GM21360 (cell line): Measurements from ENCODE around the gene TTC21B.
"Not testable (repeated sequence)": the region's sequence is repeated elsewhere in the genome, so short reads cannot be mapped to it uniquely, and the experiment has no call there.

Source experiments
- ATAC-seq: cut with Tn5 transposase; IDR thresholded peaks from one replicate; pipeline ENCODE4 v1.9.1; 2021; ENCODE audit warnings: mild to moderate bottlenecking, moderate library complexity; ENCODE audit not compliant: unreplicated experiment

TTC21B gene

GRCh38 chr2:165888171-165888570, 65.4 kb downstream of the TTC21B start:
- no peak for ATAC-seq

- no peak for ATAC-seq
Observed at GRCh38 chr2:165886487-165887146, 67.0 kb downstream of the TTC21B start.

- ATAC-seq: peak; percentile 69
Observed at GRCh38 chr2:165877565-165878550, 75.7 kb downstream of the TTC21B start.

- ATAC-seq: no peak
Observed at GRCh38 chr2:165876712-165877111, 76.9 kb downstream of the TTC21B start.

GRCh38 chr2:165876269-165876668, 77.3 kb downstream of the TTC21B start:
- ATAC-seq: no peak

GRCh38 chr2:165874445-165875039, 79.0 kb downstream of the TTC21B start:
- ATAC-seq: peak; percentile 88

- ATAC-seq: no peak
Observed at GRCh38 chr2:165872101-165872791, 81.3 kb downstream of the TTC21B start.

GRCh38 chr2:165871025-165871424, 82.6 kb downstream of the TTC21B start:
- ATAC-seq: no peak

- ATAC-seq: no peak
Observed at GRCh38 chr2:165870346-165870745, 83.2 kb downstream of the TTC21B start.

- ATAC-seq: no peak
Observed at GRCh38 chr2:165868211-165868610, 85.4 kb downstream of the TTC21B start.

GRCh38 chr2:165864296-165864695, 89.3 kb downstream of the TTC21B start:
- ATAC-seq: peak; percentile 11

GRCh38 chr2:165863810-165864261, 89.7 kb downstream of the TTC21B start:
- peak; percentile 63 for ATAC-seq

- not testable (repeated sequence) for ATAC-seq
Observed at GRCh38 chr2:165861083-165861482, 92.5 kb downstream of the TTC21B start.

- ATAC-seq: not testable (repeated sequence)
Observed at GRCh38 chr2:165859723-165860122, 93.9 kb downstream of the TTC21B start.

- no peak for ATAC-seq
Observed at GRCh38 chr2:165857876-165858275, 95.7 kb downstream of the TTC21B start.

- ATAC-seq: no peak
Observed at GRCh38 chr2:165852394-165852793, 101.2 kb downstream of the TTC21B start.

- ATAC-seq: no peak
Observed at GRCh38 chr2:165847001-165847400, 106.6 kb downstream of the TTC21B start.

- ATAC-seq: no peak
Observed at GRCh38 chr2:165846056-165846455, 107.5 kb downstream of the TTC21B start.

GRCh38 chr2:165844216-165844615, 109.4 kb downstream of the TTC21B start:
- no peak for ATAC-seq

- ATAC-seq: no peak
Observed at GRCh38 chr2:165843351-165843750, 110.2 kb downstream of the TTC21B start.
